D721Med (cell line): ENCODE results near the gene HAVCR1.
"Not testable (repeated sequence)": the region's sequence is repeated elsewhere in the genome, so short reads cannot be mapped to it uniquely, and the experiment has no call there.

ENCODE experiments used
- DNase-seq: peaks from one replicate; pipeline ENCODE4 v3.0.0; 2011; ENCODE audit warnings: low spot score; ENCODE audit not compliant: insufficient read length
- FAIRE-seq: peaks from 2 replicates; lab custom pipeline; 2011; peaks lifted over from hg19 to GRCh38; lab: Jason Lieb, UNC
- CTCF ChIP-seq: IDR thresholded peaks from 2 replicates; pipeline ENCODE4 v1.5.1; 2012; ENCODE audit warnings: mild to moderate bottlenecking, control low read depth; ENCODE audit not compliant: insufficient read depth; ENCODE audit errors: missing control alignments

Gene HAVCR1

GRCh38 chr5:157022024-157022423 lies 36.9 kb downstream of the HAVCR1 start:
- no peak for FAIRE-seq

GRCh38 chr5:157020511-157021222 lies 38.2 kb downstream of the HAVCR1 start:
- TF ChIP-seq CTCF, result no peak
- DNase-seq (no peak), FAIRE-seq (no peak)

More at GRCh38 chr5:157022024-157022423, 36.9 kb downstream of the HAVCR1 start:
- DNase-seq, result no peak
- TF ChIP-seq CTCF, result no peak

- DNase-seq (no peak), FAIRE-seq (no peak)
- TF ChIP-seq CTCF, result no peak
Measured at GRCh38 chr5:157020002-157020401, 38.9 kb downstream of the HAVCR1 start.

- FAIRE-seq, DNase-seq: not testable (repeated sequence)
Measured at GRCh38 chr5:157014143-157014542, 44.8 kb downstream of the HAVCR1 start.

GRCh38 chr5:157006262-157006661 lies 52.7 kb downstream of the HAVCR1 start:
- no peak for TF ChIP-seq CTCF
- FAIRE-seq (no peak), DNase-seq (no peak)

GRCh38 chr5:157004893-157005551 lies 53.9 kb downstream of the HAVCR1 start:
- no peak for FAIRE-seq
- TF ChIP-seq CTCF, result no peak
- no peak for DNase-seq

GRCh38 chr5:156991714-156992113 lies 67.2 kb downstream of the HAVCR1 start:
- DNase-seq, result no peak
- no peak for FAIRE-seq
- no peak for TF ChIP-seq CTCF
